ENCODE measurements around the gene SERINC5.

SERINC5 gene

DNA sequence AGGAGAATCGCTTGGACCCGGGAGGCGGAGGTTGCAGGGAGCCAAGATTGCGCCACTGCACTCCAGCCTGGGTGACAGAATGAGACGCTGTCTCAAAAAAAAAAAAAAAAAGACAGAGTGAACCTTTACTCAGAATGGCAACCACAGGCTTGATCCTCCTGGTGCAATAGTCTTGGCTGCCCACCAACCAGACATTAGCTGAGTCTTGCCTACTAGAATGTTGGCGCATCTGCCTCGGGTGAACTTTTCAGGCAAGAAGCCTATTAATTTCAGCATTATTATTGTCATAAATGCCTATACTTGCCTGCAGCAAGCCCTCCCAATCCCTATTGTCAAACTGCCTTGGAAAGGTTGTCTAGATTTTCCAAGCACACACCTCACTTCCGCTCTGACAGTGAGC lies 4.2 kb downstream of the SERINC5 start:
- DNase-seq: no peak

DNA sequence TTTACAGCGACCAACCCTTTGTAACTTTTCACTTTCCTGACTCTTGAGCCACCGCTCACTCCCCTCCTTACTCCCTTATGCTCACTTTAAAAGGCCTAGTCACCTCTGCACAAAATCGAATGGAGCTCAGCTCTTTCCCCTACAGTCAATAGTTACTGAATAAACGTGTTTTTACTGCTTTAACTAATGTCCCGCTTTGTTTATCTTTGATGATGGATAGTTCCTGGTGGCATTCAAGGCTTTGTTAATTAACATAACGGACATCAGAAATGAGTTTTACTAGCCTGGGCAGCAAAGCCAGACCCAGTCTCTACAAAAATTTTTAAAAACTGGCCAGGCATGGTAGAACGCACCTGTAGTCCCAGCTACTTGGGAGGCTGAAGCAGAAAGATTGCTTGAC lies 5.0 kb downstream of the SERINC5 start:
- no peak for DNase-seq

DNA sequence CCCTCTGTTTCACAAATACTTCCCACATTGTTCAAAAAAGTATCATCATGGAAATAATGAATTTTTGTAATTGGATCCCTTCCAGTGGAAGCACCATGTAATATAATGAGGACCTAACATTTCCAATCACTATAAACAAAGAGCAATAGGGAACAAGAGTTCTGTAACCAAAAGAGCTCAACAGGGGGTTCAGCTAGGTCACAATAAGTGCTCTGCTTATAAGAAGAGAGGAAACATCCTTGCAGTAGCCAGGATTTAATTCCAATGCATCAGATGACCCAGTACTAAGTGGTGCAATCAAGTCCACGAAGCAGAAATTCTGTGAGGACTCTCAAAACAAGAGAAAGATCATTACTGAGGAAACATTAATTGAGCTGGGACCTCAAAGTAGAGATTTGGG lies 5.9 kb downstream of the SERINC5 start:
- DNase-seq: no peak

DNA sequence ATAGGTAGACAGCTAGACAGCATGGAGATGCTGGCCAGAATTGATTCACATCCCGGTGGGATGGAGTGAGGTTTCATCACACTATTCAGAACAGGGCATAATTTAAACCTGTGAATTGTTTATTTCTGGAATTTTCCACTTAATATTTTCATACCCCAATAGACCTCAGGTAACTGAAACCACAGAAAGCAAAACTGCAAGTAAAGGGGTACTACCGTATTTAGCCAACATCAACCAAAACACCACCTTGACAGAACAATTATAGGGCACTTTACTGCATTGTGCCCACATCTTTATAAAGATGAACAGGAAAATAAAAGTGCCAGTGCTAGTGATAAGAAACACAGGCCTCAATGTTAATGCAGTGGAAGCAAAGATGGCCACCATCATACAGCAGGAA lies 7.5 kb downstream of the SERINC5 start:
- DNase-seq: no peak

DNA sequence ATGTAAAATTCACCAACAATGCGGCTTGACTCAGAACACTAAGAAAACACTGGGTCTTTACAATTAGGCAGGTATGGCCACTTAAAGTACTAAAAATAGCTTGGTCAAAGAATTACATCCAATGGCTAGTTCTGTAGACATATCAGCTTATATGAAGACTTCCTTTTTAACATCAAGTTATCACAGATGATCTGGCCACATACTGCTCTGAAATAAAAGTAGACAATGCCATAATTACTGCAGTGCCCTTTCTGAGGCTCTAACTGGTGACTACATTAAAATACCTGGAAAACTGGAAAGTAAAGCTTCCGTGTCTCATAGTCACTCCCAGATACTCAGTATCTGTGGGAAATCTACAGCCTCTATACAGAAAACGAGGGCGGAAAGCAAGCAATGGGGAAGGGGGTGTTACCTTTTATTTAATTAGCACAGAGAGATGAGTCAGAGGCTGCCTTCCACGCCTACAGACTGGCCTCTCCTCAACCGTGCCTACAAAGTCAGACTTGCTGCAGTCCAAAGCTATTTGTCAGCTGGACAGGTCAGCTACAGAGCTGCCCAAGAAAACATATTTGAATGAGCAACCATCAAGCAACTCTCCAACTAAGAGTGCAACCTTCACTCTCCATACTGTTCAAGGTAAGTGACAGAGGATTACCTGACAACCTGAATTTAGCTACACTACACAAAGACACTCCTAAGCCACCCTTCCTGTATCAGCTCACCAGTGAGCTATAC lies 8.7 kb downstream of the SERINC5 start:
- DNase-seq: peak; percentile 45

DNA sequence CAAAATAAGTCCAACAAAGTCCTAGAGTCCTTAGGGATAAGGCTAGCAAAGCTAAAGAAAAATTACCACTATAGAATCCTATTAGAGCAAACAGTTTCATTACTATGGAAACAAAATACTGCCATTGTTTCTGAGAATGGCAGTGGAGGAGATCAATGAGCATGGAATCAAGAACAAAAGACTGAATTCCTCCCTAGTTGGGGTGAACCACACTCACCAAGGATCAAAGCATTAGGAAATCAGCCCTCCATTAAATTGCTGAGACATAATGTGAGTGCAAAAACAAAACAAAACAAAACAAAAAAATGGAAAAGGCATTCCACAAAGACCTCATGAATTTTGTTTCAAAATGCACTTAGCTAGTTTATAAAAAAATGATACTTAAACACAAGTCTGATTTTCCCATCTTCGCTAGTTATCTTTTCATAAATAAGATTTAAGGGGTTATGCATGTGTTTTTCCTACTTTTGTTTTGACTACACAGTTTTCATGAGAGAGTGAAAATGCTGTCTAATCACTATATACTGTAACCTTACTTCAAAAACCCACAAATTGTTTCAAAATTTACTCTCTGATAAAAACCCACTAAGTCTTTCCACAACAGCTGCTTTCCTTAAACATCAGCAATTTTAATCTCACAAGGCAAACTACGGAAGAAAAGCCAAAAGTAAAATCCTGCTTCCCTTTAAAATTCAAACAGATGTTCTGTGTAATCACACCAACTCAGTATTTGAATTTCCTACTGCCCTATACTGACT lies 9.7 kb downstream of the SERINC5 start:
- no peak for DNase-seq

DNA sequence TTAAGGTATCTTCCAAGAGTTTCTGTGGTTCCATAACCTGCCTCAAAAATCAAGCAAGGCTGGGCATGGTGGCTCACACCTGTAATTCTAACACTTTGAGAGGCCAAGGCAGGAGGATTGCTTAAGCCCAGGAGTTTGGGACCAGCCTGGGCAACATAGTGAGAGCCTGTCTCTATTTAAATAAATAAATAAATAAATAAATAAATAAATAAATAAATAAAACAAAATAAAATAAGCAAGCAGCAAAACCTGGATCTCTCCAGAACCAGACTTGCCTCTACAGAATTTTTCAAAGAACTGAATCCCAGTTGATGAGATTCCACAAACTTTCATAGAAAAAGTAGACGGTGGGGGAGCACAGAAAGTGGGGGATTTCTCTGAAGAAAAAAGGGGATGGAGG lies 12.3 kb downstream of the SERINC5 start:
- DNase-seq: no peak

DNA sequence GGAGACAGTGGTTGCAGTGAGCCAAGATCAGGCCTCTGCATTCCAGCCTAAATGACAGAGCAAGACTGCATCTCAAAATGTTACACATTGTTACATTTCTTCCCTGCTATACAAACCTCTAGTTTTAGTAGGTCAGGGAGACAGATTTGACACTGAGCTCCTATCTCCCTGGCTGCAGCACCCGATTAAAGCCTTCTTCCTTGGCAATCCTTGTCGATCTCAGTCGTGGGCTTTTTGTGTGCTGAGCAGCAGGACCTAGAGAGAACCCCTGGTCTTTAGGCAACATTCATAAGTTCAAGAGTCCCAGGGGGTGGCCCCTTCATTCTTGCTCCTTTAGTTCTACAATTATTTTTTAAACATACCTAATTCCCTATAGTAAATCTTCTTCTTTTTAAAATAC lies 13.0 kb downstream of the SERINC5 start:
- DNase-seq: no peak

DNA sequence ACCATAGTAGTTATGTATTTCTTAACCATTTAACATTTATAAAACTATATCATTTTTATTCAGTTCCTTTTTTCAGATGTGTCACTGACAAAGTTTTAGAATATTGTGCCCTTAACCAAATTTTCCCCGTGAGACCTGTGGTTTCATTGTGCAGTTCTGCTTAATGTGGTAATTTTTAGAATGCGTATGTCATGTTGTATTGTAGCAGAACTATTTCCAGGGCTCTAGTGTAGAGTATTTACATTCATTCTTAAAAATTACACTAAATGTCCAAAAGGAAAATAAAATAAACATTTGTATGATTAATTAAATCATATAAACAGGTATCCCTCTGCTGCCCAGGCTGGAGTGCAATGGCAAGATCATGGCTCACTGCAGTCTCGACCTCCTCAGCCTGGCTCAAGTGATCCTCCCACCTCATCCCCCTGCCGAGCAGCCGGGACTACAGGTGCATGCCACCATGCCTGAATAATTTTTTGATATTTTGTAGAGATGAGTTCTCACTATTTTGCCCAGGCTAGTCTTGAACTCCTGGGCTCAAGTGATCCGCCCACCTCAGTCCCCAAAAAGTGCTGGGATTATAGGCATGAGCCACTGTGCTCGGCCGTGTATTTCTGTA lies 15.4 kb downstream of the SERINC5 start:
- DNase-seq: no peak

DNA sequence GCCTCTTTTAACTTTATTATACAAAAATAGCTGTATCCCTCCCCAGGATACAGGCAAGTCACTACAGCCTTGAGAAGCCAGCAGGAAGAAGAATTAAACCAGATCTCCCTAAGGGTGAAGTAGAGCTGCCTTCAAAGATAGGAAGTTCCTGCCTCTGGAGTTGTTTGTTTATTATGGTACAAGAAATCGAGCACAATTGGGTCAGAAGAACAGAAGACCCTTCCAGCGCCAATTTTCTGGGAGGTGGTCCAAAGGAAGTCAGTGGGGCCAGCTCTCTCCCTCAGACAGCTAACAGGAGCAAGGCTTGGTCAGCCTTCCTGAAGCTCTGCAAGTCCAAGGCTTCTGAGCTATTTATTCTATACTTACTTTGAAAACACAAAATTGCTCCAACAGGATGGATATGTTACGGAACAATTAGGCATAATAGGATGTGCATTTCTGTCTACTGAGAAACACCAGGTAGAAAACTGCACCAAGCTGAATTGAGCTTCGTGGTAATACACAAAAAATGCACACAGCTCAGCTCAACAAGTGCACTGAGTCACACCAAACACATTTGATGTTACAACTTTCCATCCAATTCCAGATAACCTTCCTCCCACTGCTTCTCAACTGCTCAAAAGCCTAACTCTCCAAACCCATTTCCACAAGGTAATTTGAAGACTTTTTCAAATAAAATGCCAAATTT lies 16.0 kb downstream of the SERINC5 start:
- no peak for DNase-seq

DNA sequence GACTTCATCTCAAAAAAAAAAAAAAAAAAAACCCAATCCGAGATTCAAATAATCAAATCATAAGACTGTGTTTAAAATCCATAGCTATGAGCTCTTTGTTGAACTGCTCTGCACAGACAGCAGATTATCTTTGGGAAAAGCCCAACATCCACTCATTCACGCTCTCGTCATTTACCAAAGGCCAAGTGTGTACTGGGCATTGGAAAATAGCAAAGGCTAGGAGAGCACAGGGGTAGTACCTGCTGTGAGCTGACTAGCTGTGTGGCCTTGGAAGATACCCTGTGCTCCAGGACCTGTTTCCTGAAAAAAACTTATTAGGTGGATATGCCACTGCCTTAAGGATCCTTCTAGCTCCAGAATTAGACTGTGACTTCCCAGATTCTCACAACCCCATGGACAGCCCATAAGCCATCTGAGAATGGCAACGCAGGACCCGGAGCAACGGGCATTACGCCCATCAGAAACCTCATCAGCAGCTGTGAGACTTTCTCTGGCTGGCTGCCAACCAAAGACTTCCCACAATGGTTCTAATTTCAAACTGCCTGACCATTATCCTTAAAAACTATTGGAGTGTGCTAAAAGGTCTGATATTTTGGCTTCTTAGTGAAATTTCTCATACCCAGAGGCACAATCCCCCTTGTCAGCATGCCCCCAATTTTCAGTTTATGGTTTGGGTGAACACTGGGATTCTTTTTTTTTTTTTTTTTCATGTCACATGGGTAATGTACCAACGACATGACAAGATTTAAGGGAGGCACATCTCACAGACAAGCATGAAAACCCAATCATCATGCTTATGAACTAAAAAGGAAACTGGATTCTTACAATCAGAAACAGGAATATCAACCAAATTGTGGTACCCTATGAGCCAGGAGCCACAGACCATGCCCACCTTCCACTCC lies 16.8 kb downstream of the SERINC5 start:
- no peak for DNase-seq

DNA sequence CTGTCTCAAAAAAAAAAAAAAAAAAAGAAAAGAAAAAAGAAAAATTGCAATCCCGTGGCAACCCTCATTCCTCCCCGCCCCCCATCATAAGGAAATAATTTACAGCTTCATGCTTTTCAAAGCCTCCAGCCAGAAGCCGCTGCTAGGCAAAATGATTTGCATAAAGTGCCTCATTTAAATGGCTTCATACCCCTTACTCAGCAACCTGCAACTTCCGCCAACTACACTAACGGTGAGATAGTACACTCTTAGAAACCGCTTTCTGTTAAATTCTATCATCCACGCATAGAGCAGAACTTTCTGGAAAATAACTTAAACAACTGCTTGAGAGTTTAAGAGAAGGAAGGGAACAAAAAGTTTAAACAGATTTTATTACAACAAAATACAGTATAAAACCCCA lies 17.8 kb downstream of the SERINC5 start:
- peak; percentile 51 for DNase-seq

DNA sequence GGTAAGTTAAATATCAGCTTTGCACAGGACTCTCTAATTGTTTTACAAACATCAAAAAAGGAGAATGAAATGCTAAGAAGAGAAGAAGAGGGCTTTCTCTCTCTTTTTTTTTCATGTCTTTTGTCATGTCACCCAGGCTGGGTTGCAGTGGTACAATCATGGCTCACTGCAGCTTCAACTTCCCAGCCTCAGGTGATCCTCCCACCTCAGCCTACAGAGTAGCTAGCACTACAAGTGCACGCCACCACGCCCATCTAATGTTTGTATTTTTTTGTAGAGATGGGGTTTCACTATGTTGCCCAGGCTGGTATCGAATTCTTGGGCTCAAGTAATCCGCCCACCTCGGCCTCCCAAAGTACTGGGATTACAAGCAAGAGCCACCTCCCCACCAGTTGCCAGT lies 18.6 kb downstream of the SERINC5 start:
- no peak for DNase-seq

DNA sequence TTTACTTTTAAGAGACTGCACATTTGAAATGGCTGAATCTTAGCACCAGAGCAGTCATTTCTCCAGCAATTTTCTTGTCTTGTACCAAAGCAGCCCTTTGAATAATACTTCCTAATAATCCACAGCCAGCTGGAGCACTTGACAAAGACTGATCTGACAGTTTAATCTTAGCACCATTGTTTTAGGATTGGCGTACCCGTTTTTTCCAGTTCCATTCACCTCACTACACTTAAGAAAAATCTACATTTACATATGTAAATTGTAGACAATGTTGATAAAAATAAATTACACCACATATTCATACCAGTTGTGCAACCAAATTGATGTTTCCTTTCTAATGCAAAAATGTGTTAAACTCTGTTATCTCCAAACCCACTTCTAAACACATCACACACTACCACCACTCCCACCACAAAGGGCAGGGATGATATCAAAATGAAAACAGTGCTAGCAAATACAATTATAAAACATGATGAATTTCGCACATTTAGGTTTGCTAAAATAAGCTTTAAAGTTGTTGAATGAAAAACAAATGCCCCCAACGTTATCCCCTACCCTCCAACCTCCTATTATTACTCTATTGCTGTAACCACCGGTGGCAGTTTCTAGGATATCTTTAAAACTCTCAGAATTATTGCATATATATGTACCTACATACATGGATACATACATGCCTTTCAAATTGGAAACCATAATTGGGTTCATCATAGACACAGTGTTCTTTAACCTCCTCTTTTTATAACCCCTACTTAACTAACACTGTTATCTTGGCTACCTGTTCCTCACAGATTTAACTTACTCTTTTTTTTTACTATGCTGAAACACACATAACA lies 21.5 kb downstream of the SERINC5 start:
- no peak for DNase-seq

DNA sequence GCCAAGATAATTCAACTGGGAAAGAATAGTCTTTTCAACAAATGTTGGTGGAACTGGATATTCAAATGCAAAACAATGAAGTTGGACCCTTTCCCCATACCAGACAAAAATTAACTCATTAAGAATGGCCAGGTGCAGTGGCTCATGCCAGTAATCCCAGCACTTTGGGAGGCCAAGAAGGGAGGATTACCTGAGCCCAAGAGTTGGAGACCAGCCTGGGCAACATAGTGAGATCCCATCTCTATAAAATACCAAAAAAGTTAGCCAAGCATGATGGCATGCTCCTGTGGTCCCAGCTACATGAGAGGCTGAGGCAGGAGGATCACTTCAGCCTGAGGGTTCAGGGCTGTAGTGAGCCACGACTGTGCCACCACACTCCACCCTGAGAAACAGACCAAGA lies 24.2 kb downstream of the SERINC5 start:
- no peak for DNase-seq

DNA sequence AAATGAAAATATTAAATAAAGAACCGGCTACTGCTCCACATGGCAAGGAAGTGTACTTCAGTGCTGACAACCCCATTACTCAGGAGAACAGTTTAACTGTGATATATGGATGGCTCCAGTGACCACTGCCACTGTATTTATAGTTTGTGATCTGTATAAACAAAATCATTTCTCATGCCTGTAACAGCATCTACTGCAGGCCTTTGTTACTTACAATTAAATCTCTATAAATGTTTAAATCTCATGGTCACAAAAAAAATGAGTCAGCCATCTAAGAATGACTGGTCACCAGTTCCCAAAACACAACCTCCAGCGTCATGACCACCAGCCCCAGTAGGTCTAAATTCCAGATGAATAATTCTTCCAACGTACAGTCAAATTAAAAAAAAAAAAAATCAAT lies 24.6 kb downstream of the SERINC5 start:
- no peak for DNase-seq

DNA sequence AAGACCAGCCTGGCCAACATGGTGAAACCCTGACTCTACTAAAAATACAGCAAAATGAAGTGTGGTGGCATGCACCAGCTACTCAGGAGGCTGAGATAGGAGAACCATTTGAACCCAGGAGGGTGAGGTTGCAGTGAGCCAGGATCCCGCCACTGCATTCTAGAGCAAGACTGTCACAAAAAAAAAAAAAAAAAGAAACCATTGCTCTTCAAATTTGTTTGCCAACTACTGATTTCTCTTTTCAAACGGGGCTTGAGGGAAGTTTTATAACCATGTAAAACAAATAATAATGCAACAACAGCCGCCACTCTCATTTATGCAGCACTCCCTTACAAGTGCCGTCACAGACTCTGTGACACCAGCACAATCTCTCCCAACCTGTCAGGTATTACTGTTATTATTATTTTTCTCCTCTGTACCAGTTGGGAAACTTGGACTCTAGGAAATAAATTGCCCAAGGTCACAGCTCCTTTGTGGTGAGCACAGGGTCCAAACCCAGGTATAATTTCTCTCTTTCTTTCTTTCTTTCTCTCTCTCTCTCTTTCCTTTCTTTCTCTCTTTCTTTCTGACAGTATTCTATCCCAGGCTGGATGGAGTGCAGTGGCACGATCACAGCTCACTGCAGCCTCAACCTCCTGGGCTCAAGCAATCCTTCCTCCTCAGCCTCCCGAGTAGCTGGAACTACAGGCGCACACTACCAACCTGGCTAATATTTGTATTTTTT lies 25.4 kb downstream of the SERINC5 start:
- DNase-seq: no peak

DNA sequence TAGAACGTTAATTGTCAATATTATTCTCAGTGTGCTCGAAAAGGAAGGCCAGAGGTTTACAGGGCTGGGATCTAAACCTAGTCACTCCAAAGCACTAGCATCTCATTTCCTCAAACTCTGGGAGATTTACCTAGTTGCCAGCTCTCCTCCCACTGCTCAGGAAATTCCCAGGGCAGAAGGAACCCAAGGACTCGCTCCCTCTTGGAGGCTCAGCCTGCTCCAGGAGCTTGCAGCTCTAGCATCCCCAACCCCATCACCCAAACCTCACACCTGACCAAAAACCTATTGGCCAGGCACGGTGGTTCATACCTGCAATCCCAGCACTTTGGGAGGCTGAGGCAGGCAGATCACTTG lies 26.0 kb downstream of the SERINC5 start:
- no peak for DNase-seq

DNA sequence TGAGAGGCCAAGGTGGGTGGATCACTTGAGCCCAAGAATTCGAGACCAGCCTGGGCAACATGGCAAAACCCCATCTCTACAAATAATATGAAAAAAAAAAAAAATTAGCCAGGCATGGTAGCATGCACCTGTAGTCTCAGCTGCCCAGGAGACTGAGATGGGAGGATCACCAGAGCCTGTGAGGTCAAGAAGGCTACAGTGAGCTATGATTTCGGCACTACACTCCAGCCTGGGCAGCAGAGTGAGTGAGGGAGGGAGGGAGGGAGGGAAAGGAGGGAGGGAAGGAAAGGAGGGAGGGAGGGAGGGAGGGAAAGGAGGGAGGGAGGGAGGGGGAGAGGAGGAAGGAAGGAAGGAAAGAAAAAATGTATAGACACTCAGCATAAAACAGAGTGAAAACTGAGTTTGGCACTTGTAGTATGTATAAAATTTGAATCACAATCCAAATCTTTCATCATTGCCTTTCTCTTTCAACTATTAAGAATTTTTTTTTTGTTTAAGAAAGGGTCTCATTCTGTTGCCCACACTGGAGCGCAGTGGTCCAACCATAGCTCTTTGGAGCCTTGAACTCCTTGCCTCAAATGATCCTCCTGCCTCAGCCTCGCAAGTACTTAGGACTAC lies 27.8 kb downstream of the SERINC5 start:
- DNase-seq: no peak

DNA sequence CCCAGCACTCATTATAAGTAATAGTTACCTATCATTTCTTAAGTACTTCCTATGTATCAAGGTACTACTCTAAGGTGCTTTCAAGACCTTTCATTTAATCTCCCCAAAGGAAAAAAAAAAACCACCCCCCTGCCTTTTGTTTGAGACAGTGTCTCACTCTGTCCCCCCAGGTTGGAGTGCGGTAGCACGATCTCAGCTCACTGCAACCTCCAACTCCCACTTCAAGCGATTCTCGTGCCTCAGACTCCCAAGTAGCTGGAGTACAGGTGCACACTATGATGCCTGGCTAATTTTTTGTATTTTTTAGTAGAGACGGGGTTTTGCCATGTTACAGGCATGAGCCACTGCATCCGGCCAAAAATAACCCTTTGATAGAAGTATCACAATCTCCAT lies 29.9 kb downstream of the SERINC5 start:
- no peak for DNase-seq
